DMS153 (cell line): ENCODE data around the gene CLPX.
"Not testable (repeated sequence)": the region's sequence is repeated elsewhere in the genome, so short reads cannot be mapped to it uniquely, and the experiment has no call there.

Experiments
- DNase-seq: peaks from one replicate; lab custom pipeline; 2025; lab: John Stamatoyannopoulos, UW

The CLPX gene

GRCh38 chr15:65184868-65185717 lies at the start of gene CLPX:
CLPX (minus strand) TSS chr15:65185342; CDS start chr15:65185153, 189 bp downstream.
- DNase-seq: peak; percentile 78

- no peak for DNase-seq
Measured at GRCh38 chr15:65233696-65234095, 48.6 kb upstream of the CLPX start.

GRCh38 chr15:65232520-65232919 lies 47.4 kb upstream of the CLPX start:
- no peak for DNase-seq

- DNase-seq: no peak
Measured at GRCh38 chr15:65231306-65231705, 46.2 kb upstream of the CLPX start.

GRCh38 chr15:65226901-65227300 lies 41.8 kb upstream of the CLPX start:
- DNase-seq: not testable (repeated sequence)

GRCh38 chr15:65226221-65226620 lies 41.1 kb upstream of the CLPX start:
- DNase-seq: no peak

- DNase-seq: no peak
Measured at GRCh38 chr15:65223996-65224395, 38.9 kb upstream of the CLPX start.

- no peak for DNase-seq
Measured at GRCh38 chr15:65222891-65223290, 37.7 kb upstream of the CLPX start.

- no peak for DNase-seq
Measured at GRCh38 chr15:65221697-65222096, 36.6 kb upstream of the CLPX start.

GRCh38 chr15:65219137-65219536 lies 34.0 kb upstream of the CLPX start:
- DNase-seq: no peak

- DNase-seq: no peak
Measured at GRCh38 chr15:65217526-65218482, 32.7 kb upstream of the CLPX start.

GRCh38 chr15:65215496-65215895 lies 30.4 kb upstream of the CLPX start:
- DNase-seq: no peak

- no peak for DNase-seq
Measured at GRCh38 chr15:65214010-65214409, 28.9 kb upstream of the CLPX start.

GRCh38 chr15:65213241-65213640 lies 28.1 kb upstream of the CLPX start:
- DNase-seq: no peak

GRCh38 chr15:65212097-65212496 lies 27.0 kb upstream of the CLPX start:
- no peak for DNase-seq

GRCh38 chr15:65211482-65211982 lies 26.4 kb upstream of the CLPX start:
- no peak for DNase-seq

GRCh38 chr15:65210770-65211481 lies 25.8 kb upstream of the CLPX start, which contains the start of gene CILP:
CILP (minus strand) TSS chr15:65211473; CDS start chr15:65209755, 1,718 bp downstream.
- DNase-seq: no peak

- DNase-seq: no peak
Measured at GRCh38 chr15:65209701-65210643, 24.8 kb upstream of the CLPX start.

GRCh38 chr15:65208647-65209046 lies 23.5 kb upstream of the CLPX start:
- no peak for DNase-seq

GRCh38 chr15:65207280-65207840 lies 22.2 kb upstream of the CLPX start:
- DNase-seq: no peak
